Stimulated activated naive CD8-positive, alpha-beta T cell treated with anti-CD3 and anti-CD28 coated beads, Interleukin-15, Interleukin-2, amounts not matched to agents 100 ng/mL and 50 ng/mL, for 24 hours (primary cell): ENCODE results near the gene IFITM5.
A peak's percentile ranks its signal among the peaks of the same experiment; 100 is the strongest.

Experiments
- H3K27ac Mint-ChIP-seq: one replicate; pipeline ENCODE4 v1.8.0; 2021; ENCODE audit warnings: mild to moderate bottlenecking, mixed read lengths
- H3K27me3 Mint-ChIP-seq: one replicate; pipeline ENCODE4 v1.8.0; 2021; ENCODE audit warnings: mixed read lengths
- H3K36me3 Mint-ChIP-seq: one replicate; pipeline ENCODE4 v1.8.0; 2021; ENCODE audit warnings: low read depth, mixed read lengths
- H3K4me1 Mint-ChIP-seq: one replicate; pipeline ENCODE4 v1.8.0; 2021; ENCODE audit warnings: low read depth, mixed read lengths
- H3K4me3 Mint-ChIP-seq: one replicate; pipeline ENCODE4 v1.8.0; 2021; ENCODE audit warnings: mild to moderate bottlenecking, mixed read lengths
- H3K9me3 Mint-ChIP-seq: one replicate; pipeline ENCODE4 v1.8.0; 2021; ENCODE audit warnings: mixed read lengths

Gene IFITM5

DNA sequence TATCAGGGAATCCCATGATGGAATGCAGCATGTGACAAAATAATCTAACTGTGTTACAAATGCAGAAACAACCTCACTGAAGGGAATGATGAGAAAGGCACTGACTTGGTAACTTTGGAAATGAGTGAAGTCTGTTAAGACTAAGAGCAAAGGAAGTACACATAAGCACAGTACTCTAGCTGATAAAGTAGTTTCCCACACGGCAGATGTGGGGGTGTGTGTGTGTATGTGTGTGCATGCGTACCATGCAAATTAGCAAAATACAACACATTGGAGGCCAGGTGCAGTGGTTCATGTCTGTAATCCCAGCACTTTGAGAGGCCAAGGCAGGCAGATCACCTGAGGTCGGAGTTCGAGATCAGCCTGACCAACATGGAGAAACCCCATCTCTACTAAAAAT lies 37.7 kb downstream of the IFITM5 start:
- Mint-ChIP-seq H3K4me1 (peaks cover 21% of the 10 kb centered on the region), H3K27ac (no peak overlapping the region), H3K27me3 (no peaks in the 10 kb centered on the region), H3K9me3 (no peaks in the 10 kb centered on the region), H3K36me3 (no peaks in the 10 kb centered on the region), H3K4me3 (no peak overlapping the region)

GRCh38 chr11:259413-259812 lies 39.9 kb downstream of the IFITM5 start:
- H3K27ac Mint-ChIP-seq: no peak overlapping the region
- H3K4me1 Mint-ChIP-seq: peaks cover 17% of the 10 kb centered on the region
- H3K9me3 Mint-ChIP-seq: no peaks in the 10 kb centered on the region
- H3K27me3 Mint-ChIP-seq: no peaks in the 10 kb centered on the region
- no peaks in the 10 kb centered on the region for H3K36me3 Mint-ChIP-seq
- no peak overlapping the region for H3K4me3 Mint-ChIP-seq

DNA sequence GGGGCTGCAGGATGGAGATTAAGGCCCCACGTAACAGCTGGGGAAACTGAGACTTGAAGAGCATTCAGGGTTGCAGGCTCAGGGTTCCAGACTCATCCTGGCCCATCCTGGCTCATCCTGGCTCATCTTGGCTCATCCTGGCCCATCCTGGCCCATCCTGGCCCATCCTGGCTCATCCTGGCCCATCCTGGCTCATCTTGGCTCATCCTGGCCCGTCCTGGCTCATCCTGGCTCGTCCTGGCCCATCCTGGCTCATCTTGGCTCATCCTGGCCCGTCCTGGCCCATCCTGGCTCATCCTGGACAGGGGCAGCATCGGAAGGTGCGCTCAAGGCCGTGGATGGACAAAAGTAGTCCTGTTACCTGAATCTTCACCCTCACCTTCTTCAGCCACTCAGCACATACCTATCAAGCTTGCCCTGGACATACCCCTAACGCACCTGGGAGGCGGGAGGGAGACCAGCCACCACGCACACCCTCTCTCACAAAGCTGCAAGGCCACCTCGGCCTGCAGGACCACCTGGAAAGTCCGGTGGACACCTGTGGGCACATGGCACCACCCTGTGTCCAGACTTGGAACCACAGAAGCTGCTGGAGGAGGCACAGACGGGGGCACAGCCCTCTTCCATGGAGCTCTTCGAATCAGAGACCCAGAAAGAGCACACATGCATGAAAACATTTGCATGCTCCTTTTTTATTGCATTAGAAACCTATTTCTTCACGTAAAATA lies 41.4 kb downstream of the IFITM5 start:
- H3K9me3 Mint-ChIP-seq: no peaks in the 10 kb centered on the region
- no peak overlapping the region for H3K4me3 Mint-ChIP-seq
- H3K36me3 Mint-ChIP-seq: peaks cover 3% of the 10 kb centered on the region
- no peaks in the 10 kb centered on the region for H3K27me3 Mint-ChIP-seq
- no peak overlapping the region for H3K27ac Mint-ChIP-seq
- peaks cover 15% of the 10 kb centered on the region for H3K4me1 Mint-ChIP-seq

GRCh38 chr11:256952-257737 lies 42.2 kb downstream of the IFITM5 start:
- no peak overlapping the region for H3K4me3 Mint-ChIP-seq
- no peak overlapping the region for H3K27ac Mint-ChIP-seq
- peaks cover 12% of the 10 kb centered on the region for H3K4me1 Mint-ChIP-seq
- H3K27me3 Mint-ChIP-seq: no peaks in the 10 kb centered on the region
- no peaks in the 10 kb centered on the region for H3K9me3 Mint-ChIP-seq
- peaks cover 11% of the 10 kb centered on the region for H3K36me3 Mint-ChIP-seq

GRCh38 chr11:255816-256215 lies 43.5 kb downstream of the IFITM5 start:
- Mint-ChIP-seq H3K36me3 (peaks cover 25% of the 10 kb centered on the region), H3K4me1 (peaks cover 14% of the 10 kb centered on the region), H3K27ac (no peak overlapping the region), H3K4me3 (no peak overlapping the region), H3K27me3 (no peaks in the 10 kb centered on the region), H3K9me3 (no peaks in the 10 kb centered on the region)

GRCh38 chr11:255176-255575 lies 44.1 kb downstream of the IFITM5 start:
- Mint-ChIP-seq H3K27me3 (no peaks in the 10 kb centered on the region), H3K9me3 (no peaks in the 10 kb centered on the region), H3K27ac (no peak overlapping the region), H3K4me1 (peaks cover 20% of the 10 kb centered on the region), H3K36me3 (peaks cover 30% of the 10 kb centered on the region), H3K4me3 (no peak overlapping the region)

DNA sequence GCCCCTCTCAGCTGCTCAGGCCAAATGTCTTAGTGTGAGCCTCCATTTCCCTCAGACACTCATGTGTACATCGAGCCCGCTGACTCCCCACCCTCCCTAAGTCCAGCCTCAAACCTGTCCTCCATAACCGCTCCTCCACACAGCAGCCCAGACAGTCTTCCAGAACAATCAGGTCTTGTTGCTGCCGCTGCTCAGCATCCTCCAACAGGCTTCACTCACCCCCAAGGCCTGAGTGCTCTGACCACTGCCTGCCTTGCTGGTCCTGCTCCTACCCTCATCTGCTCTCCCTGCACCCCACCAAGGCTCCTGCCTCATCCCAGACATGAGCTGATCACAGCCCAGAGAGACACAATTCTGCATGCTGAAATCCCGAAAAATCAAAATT lies 45.4 kb downstream of the IFITM5 start:
- H3K4me3 Mint-ChIP-seq: no peak overlapping the region
- H3K27ac Mint-ChIP-seq: no peak overlapping the region
- H3K27me3 Mint-ChIP-seq: no peaks in the 10 kb centered on the region
- peaks cover 26% of the 10 kb centered on the region for H3K4me1 Mint-ChIP-seq
- H3K36me3 Mint-ChIP-seq: peaks cover 42% of the 10 kb centered on the region
- no peaks in the 10 kb centered on the region for H3K9me3 Mint-ChIP-seq

- Mint-ChIP-seq H3K9me3 (no peaks in the 10 kb centered on the region), H3K27me3 (no peaks in the 10 kb centered on the region), H3K27ac (no peak overlapping the region), H3K4me3 (no peak overlapping the region), H3K4me1 (peaks cover 31% of the 10 kb centered on the region), H3K36me3 (peaks cover 48% of the 10 kb centered on the region)
Observed at GRCh38 chr11:253160-253885, 46.0 kb downstream of the IFITM5 start.

- peaks cover 33% of the 10 kb centered on the region for H3K4me1 Mint-ChIP-seq
- peaks cover 54% of the 10 kb centered on the region for H3K36me3 Mint-ChIP-seq
- H3K27ac Mint-ChIP-seq: no peak overlapping the region
- H3K9me3 Mint-ChIP-seq: no peaks in the 10 kb centered on the region
- no peak overlapping the region for H3K4me3 Mint-ChIP-seq
- no peaks in the 10 kb centered on the region for H3K27me3 Mint-ChIP-seq
Observed at GRCh38 chr11:252666-253065, 46.7 kb downstream of the IFITM5 start.

GRCh38 chr11:251550-251949 lies 47.8 kb downstream of the IFITM5 start:
- no peak overlapping the region for H3K4me3 Mint-ChIP-seq
- H3K9me3 Mint-ChIP-seq: no peaks in the 10 kb centered on the region
- H3K36me3 Mint-ChIP-seq: peaks cover 65% of the 10 kb centered on the region
- H3K27me3 Mint-ChIP-seq: no peaks in the 10 kb centered on the region
- H3K27ac Mint-ChIP-seq: no peak overlapping the region
- H3K4me1 Mint-ChIP-seq: peaks cover 28% of the 10 kb centered on the region

GRCh38 chr11:250740-251299 lies 48.5 kb downstream of the IFITM5 start:
- Mint-ChIP-seq H3K4me3 (no peak overlapping the region), H3K36me3 (peaks cover 70% of the 10 kb centered on the region)

DNA sequence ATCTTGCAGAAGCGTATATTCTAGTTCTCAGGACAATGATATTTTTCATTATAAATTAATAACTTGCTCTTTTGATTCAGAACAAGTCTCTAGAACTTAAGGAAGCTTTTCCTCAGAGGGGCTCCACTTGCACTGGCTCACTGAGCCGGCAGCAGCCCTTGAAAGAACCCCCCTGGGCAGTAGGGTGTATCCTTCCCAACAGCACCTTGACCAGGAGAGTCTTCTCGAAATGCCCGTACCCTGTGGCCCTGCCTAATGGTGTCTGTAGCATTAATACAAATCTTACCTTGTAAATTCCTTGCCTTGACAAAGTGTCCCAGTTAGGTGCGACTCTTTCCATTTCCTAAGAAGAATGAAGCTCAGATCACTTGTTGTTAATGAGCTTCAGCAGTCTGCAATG lies 49.1 kb downstream of the IFITM5 start:
- H3K36me3 Mint-ChIP-seq: peaks cover 76% of the 10 kb centered on the region
- H3K27me3 Mint-ChIP-seq: no peaks in the 10 kb centered on the region
- H3K4me3 Mint-ChIP-seq: no peak overlapping the region
- peak overlapping the region; percentile 52 for H3K27ac Mint-ChIP-seq
- peaks cover 28% of the 10 kb centered on the region for H3K4me1 Mint-ChIP-seq
- H3K9me3 Mint-ChIP-seq: no peaks in the 10 kb centered on the region

More at GRCh38 chr11:250740-251299, 48.5 kb downstream of the IFITM5 start:
- no peaks in the 10 kb centered on the region for H3K9me3 Mint-ChIP-seq
- peak overlapping the region; percentile 52 for H3K27ac Mint-ChIP-seq
- H3K27me3 Mint-ChIP-seq: no peaks in the 10 kb centered on the region
- H3K4me1 Mint-ChIP-seq: peaks cover 28% of the 10 kb centered on the region

- Mint-ChIP-seq H3K9me3 (no peaks in the 10 kb centered on the region), H3K4me1 (peaks cover 34% of the 10 kb centered on the region), H3K27me3 (no peaks in the 10 kb centered on the region), H3K36me3 (peaks cover 86% of the 10 kb centered on the region), H3K4me3 (no peak overlapping the region), H3K27ac (peak overlapping the region; percentile 80)
Observed at GRCh38 chr11:249062-249461, 50.3 kb downstream of the IFITM5 start.
